ENCODE results near the gene MUSTN1.

MUSTN1 gene

DNA sequence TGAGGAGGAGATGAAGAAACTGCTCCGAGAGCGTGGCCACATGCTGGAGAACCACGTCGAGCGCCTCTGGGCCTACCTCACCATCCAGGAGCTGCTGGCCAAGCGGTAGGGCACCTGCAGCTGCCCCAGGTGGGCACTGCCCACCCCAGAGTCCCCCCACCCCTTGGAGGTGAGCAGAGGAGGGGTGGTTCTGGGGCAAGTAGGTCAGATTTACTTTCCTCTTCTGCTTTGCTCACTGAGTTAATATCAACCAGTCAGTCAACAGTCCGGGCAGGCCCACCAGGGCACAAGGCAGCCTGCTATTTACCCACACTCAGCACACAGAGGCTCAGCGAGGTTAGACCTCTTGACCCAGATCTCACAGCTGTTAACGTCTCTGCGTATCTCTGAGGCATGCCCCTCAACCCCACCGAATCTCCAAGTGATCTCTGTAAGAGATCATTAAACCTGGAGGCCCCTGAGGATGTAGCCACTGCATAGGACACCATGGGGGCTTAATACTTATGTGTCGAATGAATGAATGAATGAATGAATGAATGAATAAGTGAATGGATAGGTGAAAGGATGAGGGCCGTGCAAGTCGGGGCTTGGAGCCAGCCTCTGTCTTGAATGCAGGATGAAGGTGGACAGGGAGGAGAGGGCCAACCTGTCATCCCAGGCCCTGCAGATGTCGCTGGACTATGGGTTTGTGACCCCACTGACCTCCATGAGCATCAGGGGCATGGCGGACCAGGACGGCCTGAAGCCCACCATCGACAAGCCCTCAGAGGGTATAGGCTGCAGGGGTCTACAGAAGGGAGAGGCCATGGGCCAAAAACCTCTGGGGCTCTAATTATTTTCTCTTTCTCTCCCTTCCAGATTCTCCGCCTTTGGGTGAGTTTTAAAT lies 48.2 kb downstream of the MUSTN1 start:
- DNase-seq (ENCODE audit: low spot score), result no peak

DNA sequence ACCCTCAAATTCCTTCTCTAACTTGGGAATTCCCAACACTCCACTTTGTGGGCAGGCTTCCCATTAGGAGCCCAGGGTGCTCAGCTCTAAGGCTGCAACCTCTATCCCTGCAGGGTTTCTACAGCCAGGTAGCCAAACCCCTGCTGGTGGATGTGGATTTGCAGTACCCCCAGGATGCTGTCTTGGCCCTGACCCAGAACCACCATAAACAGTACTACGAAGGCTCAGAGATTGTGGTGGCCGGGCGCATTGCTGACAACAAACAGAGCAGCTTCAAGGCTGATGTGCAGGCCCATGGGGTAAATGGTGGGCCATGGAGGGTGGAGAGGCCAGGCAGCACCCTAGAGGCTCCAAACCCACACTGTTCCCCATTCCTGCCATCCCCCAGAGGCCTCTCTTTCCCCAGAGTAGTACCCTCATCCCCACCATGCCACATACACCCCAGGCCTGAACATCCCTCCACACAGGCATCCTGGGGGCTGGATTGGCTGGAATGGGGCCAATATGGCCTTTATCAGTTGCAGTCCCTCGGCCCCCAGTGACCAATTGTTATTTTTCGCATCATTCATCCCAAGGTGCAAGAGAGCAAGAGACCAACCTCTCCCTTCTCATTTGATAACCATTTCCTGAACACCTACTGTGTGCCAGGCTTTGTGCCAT lies 49.8 kb downstream of the MUSTN1 start:
- DNase-seq (ENCODE audit: low spot score), result no peak

DNA sequence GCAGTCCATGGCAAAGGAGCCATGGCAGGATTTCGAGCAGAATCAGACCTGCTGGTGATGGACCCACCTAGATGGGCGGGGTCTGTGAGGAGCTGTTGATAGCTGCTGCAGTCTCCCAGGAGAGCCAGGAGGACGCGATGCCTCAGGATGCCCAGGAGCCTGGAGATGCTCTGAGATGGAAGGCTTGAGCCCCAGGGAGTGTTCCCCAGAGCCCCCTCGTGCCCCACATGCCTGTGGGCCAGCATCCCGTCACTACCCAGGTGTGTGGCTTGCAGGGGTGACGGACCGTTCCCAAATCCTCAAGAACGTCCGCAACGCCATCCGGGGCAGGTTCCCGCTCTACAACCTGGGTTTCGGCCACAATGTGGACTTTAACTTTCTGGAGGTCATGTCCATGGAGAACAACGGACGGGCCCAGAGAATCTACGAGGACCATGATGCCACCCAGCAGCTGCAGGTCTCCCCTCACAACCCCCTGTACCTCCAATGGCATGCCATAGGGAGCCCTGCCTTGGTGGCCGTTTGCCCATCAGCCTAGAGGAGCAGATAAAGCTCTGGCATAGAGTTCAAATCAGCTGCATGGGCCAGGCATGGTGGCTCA lies 50.7 kb downstream of the MUSTN1 start:
- DNase-seq (ENCODE audit: low spot score), result no peak

DNA sequence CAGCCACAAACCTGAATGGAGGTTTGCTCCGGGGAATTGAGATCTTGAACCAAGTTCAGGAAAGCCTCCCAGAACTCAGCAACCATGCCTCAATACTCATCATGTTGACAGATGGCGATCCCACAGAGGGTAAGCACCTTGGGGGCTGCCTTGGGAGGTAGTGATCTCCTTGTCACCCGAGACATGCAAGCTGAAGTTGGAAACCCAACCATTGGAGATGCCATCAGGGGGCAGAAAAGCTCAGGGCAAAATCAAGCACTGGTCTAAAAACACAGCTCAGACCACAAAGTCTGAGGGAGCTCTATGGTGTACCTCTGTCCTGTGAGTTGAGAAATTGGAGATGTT lies 51.6 kb downstream of the MUSTN1 start:
- no peak for DNase-seq (ENCODE audit: low spot score)

Small RNA genes lying within 50 kb of the gene (small RNA-seq; reads per million reads assigned to genes)
- gene MIR8064 (0 reads per million in 2 experiments), gene MUSTN1 (0 reads per million in 2 experiments)

Measured in SK-N-DZ (cell line).